Type B pancreatic cell (in vitro differentiated cells): Measurements from ENCODE around the gene SPON1. TPM values are rescaled to one million over a fixed set of nuclear protein-coding genes. Genes with fewer than 3 reads are reported as not detected.

Experiments used
- DNase-seq: peaks from one replicate; pipeline ENCODE4 v3.0.0; 2021; ENCODE audit warnings: mixed read lengths; ENCODE audit not compliant: unreplicated experiment; ENCODE audit errors: extremely low spot score
- H3K27ac Mint-ChIP-seq: 2 replicates; pipeline ENCODE4 v1.8.0; 2021; ENCODE audit warnings: mild to moderate bottlenecking, mixed read lengths
- H3K27me3 Mint-ChIP-seq: 2 replicates; pipeline ENCODE4 v1.8.0; 2021; ENCODE audit warnings: mixed read lengths
- H3K36me3 Mint-ChIP-seq: 2 replicates; pipeline ENCODE4 v1.8.0; 2021; ENCODE audit warnings: mixed read lengths
- H3K4me1 Mint-ChIP-seq: one replicate; pipeline ENCODE4 v1.8.0; 2021; ENCODE audit warnings: mixed read lengths; ENCODE audit not compliant: unreplicated experiment
- H3K4me3 Mint-ChIP-seq: 2 replicates; pipeline ENCODE4 v1.8.0; 2021; ENCODE audit warnings: mild to moderate bottlenecking, mixed read lengths
- H3K9me3 Mint-ChIP-seq: 2 replicates; pipeline ENCODE4 v1.8.0; 2021; ENCODE audit warnings: mixed read lengths
- total RNA-seq: library from RNA; stranded (reverse); gene quantifications from 2 replicates; pipeline ENCODE4 v1.2.1, GENCODE V29; 2021; ENCODE audit warnings: low replicate concordance
- TF ChIP-seq, protein P1 (sequence below): fragments of 200-600 bp; sonication (generic); conservative IDR thresholded peaks from 2 replicates; pipeline ENCODE4 v1.5.0; 2021; ENCODE audit warnings: antibody characterized with exemption, mild to moderate bottlenecking

The SPON1 gene
- total RNA-seq, 1 donor from 2014 or later = 31.7 TPM

DNA sequence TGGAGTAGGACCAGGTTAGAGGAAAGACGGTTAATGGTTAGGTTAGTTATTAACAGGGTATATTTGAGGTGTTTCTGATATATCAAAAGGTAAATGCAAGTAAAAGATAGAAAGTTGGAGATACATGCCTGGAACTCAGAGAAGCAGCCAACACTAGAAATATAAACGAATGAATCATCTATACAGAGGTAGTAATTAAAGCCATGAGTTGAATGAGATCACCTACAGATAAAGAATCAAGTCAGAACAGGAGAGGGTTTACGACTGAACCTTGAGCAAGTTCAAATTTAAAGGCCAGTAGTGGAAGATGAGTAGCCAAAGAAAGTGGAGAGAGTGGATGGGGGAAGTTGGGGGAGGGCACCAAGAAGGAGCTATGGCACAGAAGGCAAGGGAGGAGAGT, 73.9 kb downstream of the SPON1 start:
- TF ChIP-seq, protein P1, sequence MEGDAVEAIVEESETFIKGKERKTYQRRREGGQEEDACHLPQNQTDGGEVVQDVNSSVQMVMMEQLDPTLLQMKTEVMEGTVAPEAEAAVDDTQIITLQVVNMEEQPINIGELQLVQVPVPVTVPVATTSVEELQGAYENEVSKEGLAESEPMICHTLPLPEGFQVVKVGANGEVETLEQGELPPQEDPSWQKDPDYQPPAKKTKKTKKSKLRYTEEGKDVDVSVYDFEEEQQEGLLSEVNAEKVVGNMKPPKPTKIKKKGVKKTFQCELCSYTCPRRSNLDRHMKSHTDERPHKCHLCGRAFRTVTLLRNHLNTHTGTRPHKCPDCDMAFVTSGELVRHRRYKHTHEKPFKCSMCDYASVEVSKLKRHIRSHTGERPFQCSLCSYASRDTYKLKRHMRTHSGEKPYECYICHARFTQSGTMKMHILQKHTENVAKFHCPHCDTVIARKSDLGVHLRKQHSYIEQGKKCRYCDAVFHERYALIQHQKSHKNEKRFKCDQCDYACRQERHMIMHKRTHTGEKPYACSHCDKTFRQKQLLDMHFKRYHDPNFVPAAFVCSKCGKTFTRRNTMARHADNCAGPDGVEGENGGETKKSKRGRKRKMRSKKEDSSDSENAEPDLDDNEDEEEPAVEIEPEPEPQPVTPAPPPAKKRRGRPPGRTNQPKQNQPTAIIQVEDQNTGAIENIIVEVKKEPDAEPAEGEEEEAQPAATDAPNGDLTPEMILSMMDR = no peak
- Mint-ChIP-seq H3K27me3 (no peaks in the 10 kb centered on the region), H3K4me3 (no peak overlapping the region), H3K27ac (no peak overlapping the region), H3K4me1 (no peaks in the 10 kb centered on the region), H3K9me3 (peaks cover 4% of the 10 kb centered on the region), H3K36me3 (no peaks in the 10 kb centered on the region)
- DNase-seq = no peak

DNA sequence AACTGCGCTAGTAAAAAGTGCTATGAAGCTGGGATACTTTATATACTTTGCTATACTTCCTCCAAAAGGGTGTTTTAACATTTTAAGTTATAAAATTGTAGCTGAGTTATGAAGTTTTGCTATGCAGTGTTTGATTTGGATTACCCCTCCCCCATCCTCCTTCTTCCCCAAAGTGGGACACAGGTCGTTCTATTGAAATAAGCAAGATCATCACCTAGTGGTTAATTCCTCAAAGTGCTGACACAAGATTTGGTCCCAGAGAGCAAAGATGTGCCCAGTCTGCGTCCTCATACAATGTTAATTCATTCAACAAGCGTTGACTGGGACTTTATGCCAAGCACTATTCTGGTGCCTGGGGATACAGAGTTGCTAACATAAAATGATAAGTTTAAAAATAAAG, 78.5 kb downstream of the SPON1 start:
- no peak overlapping the region for H3K4me3 Mint-ChIP-seq
- no peak overlapping the region for H3K27ac Mint-ChIP-seq
- no peak for DNase-seq
- no peaks in the 10 kb centered on the region for H3K27me3 Mint-ChIP-seq
- H3K9me3 Mint-ChIP-seq = peaks cover 4% of the 10 kb centered on the region
- TF ChIP-seq, protein P1 = no peak
- no peaks in the 10 kb centered on the region for H3K36me3 Mint-ChIP-seq
- no peaks in the 10 kb centered on the region for H3K4me1 Mint-ChIP-seq

GRCh38 chr11:14041565-14041964, 79.0 kb downstream of the SPON1 start:
- DNase-seq = no peak
- TF ChIP-seq, protein P1 = no peak
- Mint-ChIP-seq H3K4me1 (no peaks in the 10 kb centered on the region), H3K4me3 (no peak overlapping the region), H3K9me3 (peaks cover 4% of the 10 kb centered on the region), H3K27ac (no peak overlapping the region), H3K36me3 (no peaks in the 10 kb centered on the region), H3K27me3 (no peaks in the 10 kb centered on the region)

- H3K9me3 Mint-ChIP-seq = peaks cover 4% of the 10 kb centered on the region
- TF ChIP-seq, protein P1 = no peak
- H3K4me3 Mint-ChIP-seq = no peak overlapping the region
- H3K4me1 Mint-ChIP-seq = no peaks in the 10 kb centered on the region
- H3K27me3 Mint-ChIP-seq = peaks cover 5% of the 10 kb centered on the region
- no peaks in the 10 kb centered on the region for H3K36me3 Mint-ChIP-seq
- H3K27ac Mint-ChIP-seq = no peak overlapping the region
- no peak for DNase-seq
Observed at GRCh38 chr11:14042686-14043465, 80.4 kb downstream of the SPON1 start.

DNA sequence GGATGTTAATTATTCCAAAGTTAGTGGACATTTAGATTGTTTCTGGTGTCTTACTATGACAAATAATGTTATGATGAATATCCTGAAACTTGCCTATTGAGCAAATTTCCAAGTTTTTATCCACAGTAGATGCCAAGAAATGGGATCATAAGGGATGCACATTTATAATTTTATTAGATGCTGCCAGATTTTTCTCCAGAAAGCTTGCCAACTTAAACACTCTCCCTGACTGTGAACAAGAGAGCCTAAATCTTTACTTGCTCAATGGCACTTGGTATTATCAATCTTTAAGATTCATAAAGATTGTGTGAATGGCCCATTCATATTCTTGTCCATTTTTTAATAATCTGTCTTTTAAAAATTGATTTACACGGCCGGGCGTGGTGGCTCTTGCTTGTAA, 82.4 kb downstream of the SPON1 start:
- Mint-ChIP-seq H3K4me3 (no peak overlapping the region), H3K9me3 (peaks cover 4% of the 10 kb centered on the region), H3K27me3 (peaks cover 11% of the 10 kb centered on the region), H3K27ac (no peak overlapping the region), H3K4me1 (no peaks in the 10 kb centered on the region), H3K36me3 (no peaks in the 10 kb centered on the region)
- TF ChIP-seq, protein P1 = no peak
- no peak for DNase-seq
